Upper lobe of right lung (tissue), 1 donor: ENCODE measurements around the gene GTF2I. TPM values are rescaled to one million over a fixed set of nuclear protein-coding genes. Genes with fewer than 3 reads are reported as not detected.

Experiments used
- ATAC-seq: fragments of 200-7000 bp; cut with Tn5 transposase; one replicate; pipeline ENCODE4 v1.9.1; 2020; ENCODE audit warnings: mild to moderate bottlenecking, moderate library complexity
- DNase-seq: peaks from one replicate; pipeline ENCODE4 v3.0.0-alpha.2; 2020
- H3K27ac ChIP-seq: fragments of 200-600 bp; one replicate; pipeline ENCODE4 v1.8.0; 2022
- H3K27me3 ChIP-seq: fragments of 200-600 bp; one replicate; pipeline ENCODE4 v1.8.0; 2022; ENCODE audit warnings: mild to moderate bottlenecking
- H3K36me3 ChIP-seq: fragments of 200-600 bp; one replicate; pipeline ENCODE4 v1.8.0; 2022
- H3K4me1 ChIP-seq: fragments of 200-600 bp; one replicate; pipeline ENCODE4 v1.8.0; 2022
- H3K4me3 ChIP-seq: fragments of 200-600 bp; one replicate; pipeline ENCODE4 v1.8.0; 2022; ENCODE audit warnings: mild to moderate bottlenecking
- H3K9me3 ChIP-seq: fragments of 200-600 bp; one replicate; pipeline ENCODE4 v1.8.0; 2022
- CTCF ChIP-seq: fragments of 200-600 bp; IDR thresholded peaks from one replicate; pipeline ENCODE4 v1.8.0; 2022; ENCODE audit warnings: antibody characterized with exemption
- intact Hi-C: fragments of 100-400 bp; cut with DNase I; formaldehyde crosslinking; loops from one replicate; pipeline ENCODE4 v1.11.0; 2022
- total RNA-seq: library from RNA; stranded (reverse); fragmentation: NEBNext Ultra II Directional; extraction: Animal tissue kit (Norgen Biotek cat#: 25700); gene quantifications from one replicate; pipeline ENCODE4 v1.2.1, GENCODE V29; 2021
- donor health status: DM: no; HTN: yes; CAD: no; lungs with severe emphysema.

The GTF2I gene
- total RNA-seq, 1 donor from 2014 or later = 221 TPM

- no peaks in the 10 kb centered on the region for H3K4me1 ChIP-seq
- no peak overlapping the region for H3K27ac ChIP-seq
- intact Hi-C loops = loop anchor here (10.0 kb wide), 1 partner anchor 282 kb away; no protein-coding TSS in a partner anchor
- H3K27me3 ChIP-seq = no peaks in the 10 kb centered on the region
- H3K9me3 ChIP-seq = no peaks in the 10 kb centered on the region
- no peak overlapping the region for H3K4me3 ChIP-seq
- no peak for TF ChIP-seq CTCF
- H3K36me3 ChIP-seq = peaks cover 100% of the 10 kb centered on the region
- no peak for ATAC-seq
- DNase-seq = no peak
Measured at GRCh38 chr7:74707238-74707637, 49.7 kb downstream of the GTF2I start.

- no peak overlapping the region for H3K4me3 ChIP-seq
- ATAC-seq (no peak), DNase-seq (no peak)
- H3K9me3 ChIP-seq = no peaks in the 10 kb centered on the region
- no peak overlapping the region for H3K27ac ChIP-seq
- peaks cover 97% of the 10 kb centered on the region for H3K36me3 ChIP-seq
- H3K4me1 ChIP-seq = no peaks in the 10 kb centered on the region
- no peak for TF ChIP-seq CTCF
- H3K27me3 ChIP-seq = no peaks in the 10 kb centered on the region
- intact Hi-C loops = loop anchor here (10.0 kb wide), 1 partner anchor 284 kb away; no protein-coding TSS in a partner anchor
Measured at GRCh38 chr7:74708569-74709275, 51.2 kb downstream of the GTF2I start.

- Histone ChIP-seq H3K4me1 (no peaks in the 10 kb centered on the region), H3K4me3 (no peak overlapping the region), H3K36me3 (peaks cover 96% of the 10 kb centered on the region), H3K27ac (no peak overlapping the region), H3K27me3 (no peaks in the 10 kb centered on the region), H3K9me3 (no peaks in the 10 kb centered on the region)
- no peak for TF ChIP-seq CTCF
- intact Hi-C loops = loop anchor here (10.0 kb wide), 1 partner anchor 285 kb away; no protein-coding TSS in a partner anchor
- DNase-seq (no peak), ATAC-seq (no peak)
Measured at GRCh38 chr7:74709880-74710671, 52.6 kb downstream of the GTF2I start.

- no peaks in the 10 kb centered on the region for H3K27me3 ChIP-seq
- H3K36me3 ChIP-seq = peaks cover 90% of the 10 kb centered on the region
- no peaks in the 10 kb centered on the region for H3K9me3 ChIP-seq
- DNase-seq (no peak), ATAC-seq (no peak)
- no peak overlapping the region for H3K4me3 ChIP-seq
- no peak overlapping the region for H3K27ac ChIP-seq
- intact Hi-C loops = no loop called here
- no peak for TF ChIP-seq CTCF
- no peaks in the 10 kb centered on the region for H3K4me1 ChIP-seq
Measured at GRCh38 chr7:74713567-74713966, 56.0 kb downstream of the GTF2I start.

- H3K27ac ChIP-seq = no peak overlapping the region
- H3K9me3 ChIP-seq = no peaks in the 10 kb centered on the region
- H3K36me3 ChIP-seq = peaks cover 91% of the 10 kb centered on the region
- no peaks in the 10 kb centered on the region for H3K4me1 ChIP-seq
- ATAC-seq = no peak
- intact Hi-C loops = no loop called here
- no peak for TF ChIP-seq CTCF
- no peak overlapping the region for H3K4me3 ChIP-seq
- no peaks in the 10 kb centered on the region for H3K27me3 ChIP-seq
- no peak for DNase-seq
Measured at GRCh38 chr7:74717889-74718288, 60.4 kb downstream of the GTF2I start.
